ENCODE measurements around the gene INPP4B. TPM values are rescaled to one million over a fixed set of nuclear protein-coding genes. Genes with fewer than 3 reads are reported as not detected.

The INPP4B gene
- total RNA-seq, 2 donors from 2014 or later = 8.2 to 16.6 TPM

DNA sequence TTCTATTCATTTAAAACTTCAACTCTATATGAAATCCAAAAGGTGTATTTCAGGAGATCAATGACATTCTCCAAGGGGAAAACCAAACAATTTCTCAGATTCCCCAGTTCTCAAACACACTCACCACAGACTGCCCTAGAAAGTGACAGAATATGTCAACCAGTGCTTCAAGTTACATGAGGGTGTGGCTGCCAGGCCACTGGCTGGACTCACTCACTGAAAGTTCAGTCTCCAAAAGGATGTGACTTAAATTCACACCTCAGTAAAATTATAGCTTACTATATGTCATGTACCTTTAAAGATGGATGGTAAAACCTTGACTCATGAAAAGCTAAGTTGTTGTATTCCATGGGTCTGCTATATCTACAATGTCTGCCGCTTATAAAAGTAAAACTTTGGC, 7.3 kb downstream of the INPP4B start:
- ATAC-seq = no peak
- no peak for DNase-seq
- Histone ChIP-seq H3K27me3 (no peaks in the 10 kb centered on the region), H3K27ac (no peak overlapping the region), H3K36me3 (replicated peaks in 1 of 2; ENCODE audit: insufficient read depth in 1 of 2, low read depth in 2 of 2) (no peaks in the 10 kb centered on the region), H3K4me1 (no peaks in the 10 kb centered on the region), H3K9me3 (no peaks in the 10 kb centered on the region), H3K4me3 (no peak overlapping the region)
- TF ChIP-seq, protein P1, sequence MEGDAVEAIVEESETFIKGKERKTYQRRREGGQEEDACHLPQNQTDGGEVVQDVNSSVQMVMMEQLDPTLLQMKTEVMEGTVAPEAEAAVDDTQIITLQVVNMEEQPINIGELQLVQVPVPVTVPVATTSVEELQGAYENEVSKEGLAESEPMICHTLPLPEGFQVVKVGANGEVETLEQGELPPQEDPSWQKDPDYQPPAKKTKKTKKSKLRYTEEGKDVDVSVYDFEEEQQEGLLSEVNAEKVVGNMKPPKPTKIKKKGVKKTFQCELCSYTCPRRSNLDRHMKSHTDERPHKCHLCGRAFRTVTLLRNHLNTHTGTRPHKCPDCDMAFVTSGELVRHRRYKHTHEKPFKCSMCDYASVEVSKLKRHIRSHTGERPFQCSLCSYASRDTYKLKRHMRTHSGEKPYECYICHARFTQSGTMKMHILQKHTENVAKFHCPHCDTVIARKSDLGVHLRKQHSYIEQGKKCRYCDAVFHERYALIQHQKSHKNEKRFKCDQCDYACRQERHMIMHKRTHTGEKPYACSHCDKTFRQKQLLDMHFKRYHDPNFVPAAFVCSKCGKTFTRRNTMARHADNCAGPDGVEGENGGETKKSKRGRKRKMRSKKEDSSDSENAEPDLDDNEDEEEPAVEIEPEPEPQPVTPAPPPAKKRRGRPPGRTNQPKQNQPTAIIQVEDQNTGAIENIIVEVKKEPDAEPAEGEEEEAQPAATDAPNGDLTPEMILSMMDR (IDR thresholded peaks at IDR 0.05) = no peak
- TF ChIP-seq POLR2A (IDR thresholded peaks at IDR 0.05) = no peak
- intact Hi-C loops (cut with DNase I) = no loop called here
- 82 to 86% methylated on average over 1 of the region's 1 CpG for WGBS, 2 donors

DNA sequence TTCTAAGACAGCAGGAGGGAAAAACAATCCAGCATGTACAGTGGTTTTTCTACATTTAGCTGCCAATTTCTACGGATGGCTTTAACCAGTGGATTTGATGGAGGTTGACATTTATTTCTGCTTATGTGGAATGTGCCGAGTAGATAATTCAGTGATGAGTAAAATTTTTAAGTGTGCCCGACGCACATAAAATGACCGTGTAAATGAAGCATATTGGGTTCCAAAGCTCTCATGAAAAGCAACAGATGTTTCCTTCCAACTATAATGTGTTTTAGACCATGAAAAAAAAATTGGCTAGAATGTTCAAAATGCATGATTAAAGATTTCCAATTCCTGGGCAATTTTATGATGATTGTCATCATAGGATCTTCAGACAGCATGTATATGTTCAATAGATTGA, 14.1 kb downstream of the INPP4B start:
- no peak overlapping the region for H3K27ac ChIP-seq
- H3K4me3 ChIP-seq = no peak overlapping the region
- no peaks in the 10 kb centered on the region for H3K36me3 ChIP-seq (replicated peaks in 1 of 2; ENCODE audit: insufficient read depth in 1 of 2, low read depth in 2 of 2)
- TF ChIP-seq, protein P1 (IDR thresholded peaks at IDR 0.05) = no peak
- DNase-seq = no peak
- intact Hi-C loops (cut with DNase I) = no loop called here
- no peak for ATAC-seq
- no peaks in the 10 kb centered on the region for H3K4me1 ChIP-seq
- WGBS, 2 donors = 58 to 76% methylated on average over 5 of the region's 5 CpGs
- H3K27me3 ChIP-seq = no peaks in the 10 kb centered on the region
- H3K9me3 ChIP-seq = no peaks in the 10 kb centered on the region

- Histone ChIP-seq H3K27me3 (no peaks in the 10 kb centered on the region), H3K4me3 (no peak overlapping the region), H3K27ac (no peak overlapping the region), H3K4me1 (no peaks in the 10 kb centered on the region), H3K9me3 (no peaks in the 10 kb centered on the region), H3K36me3 (replicated peaks in 1 of 2; ENCODE audit: insufficient read depth in 1 of 2, low read depth in 2 of 2) (no peaks in the 10 kb centered on the region)
- DNase-seq (no peak), ATAC-seq (no peak)
- 82 to 88% methylated on average over 4 of the region's 4 CpGs for WGBS, 2 donors
- no peak for TF ChIP-seq POLR2A (IDR thresholded peaks at IDR 0.05)
- TF ChIP-seq, protein P1 (IDR thresholded peaks at IDR 0.05) = no peak
- intact Hi-C loops (cut with DNase I) = no loop called here
Observed at GRCh38 chr4:142826503-142827241, 19.4 kb downstream of the INPP4B start.

DNA sequence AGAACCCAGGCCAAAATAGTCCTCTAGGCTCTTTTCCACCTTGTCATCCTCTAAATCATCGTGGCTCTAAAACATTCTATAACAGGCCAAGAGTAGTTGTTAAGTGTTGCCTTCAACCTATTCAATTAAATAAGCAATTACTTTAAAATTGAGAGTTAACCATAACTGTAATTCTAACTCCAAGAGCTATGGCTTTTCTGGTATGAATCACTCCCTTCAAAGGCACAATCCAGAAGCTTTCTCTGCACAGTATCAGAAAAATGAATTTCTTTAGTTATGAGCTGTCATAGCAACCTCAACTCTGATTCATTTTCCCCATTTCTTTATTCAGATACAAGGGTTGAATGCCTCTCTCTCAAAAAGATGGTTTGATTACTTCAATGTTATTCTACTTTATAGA, 21.7 kb downstream of the INPP4B start:
- intact Hi-C loops (cut with DNase I) = no loop called here
- Histone ChIP-seq H3K9me3 (no peaks in the 10 kb centered on the region), H3K36me3 (replicated peaks in 1 of 2; ENCODE audit: insufficient read depth in 1 of 2, low read depth in 2 of 2) (no peaks in the 10 kb centered on the region), H3K4me1 (no peaks in the 10 kb centered on the region), H3K27ac (no peak overlapping the region), H3K27me3 (no peaks in the 10 kb centered on the region), H3K4me3 (no peak overlapping the region)
- ATAC-seq (no peak), DNase-seq (no peak)
- WGBS, 2 donors = 78 to 89% methylated on average over 1 of the region's 1 CpG
- TF ChIP-seq, protein P1 (IDR thresholded peaks at IDR 0.05) = no peak

DNA sequence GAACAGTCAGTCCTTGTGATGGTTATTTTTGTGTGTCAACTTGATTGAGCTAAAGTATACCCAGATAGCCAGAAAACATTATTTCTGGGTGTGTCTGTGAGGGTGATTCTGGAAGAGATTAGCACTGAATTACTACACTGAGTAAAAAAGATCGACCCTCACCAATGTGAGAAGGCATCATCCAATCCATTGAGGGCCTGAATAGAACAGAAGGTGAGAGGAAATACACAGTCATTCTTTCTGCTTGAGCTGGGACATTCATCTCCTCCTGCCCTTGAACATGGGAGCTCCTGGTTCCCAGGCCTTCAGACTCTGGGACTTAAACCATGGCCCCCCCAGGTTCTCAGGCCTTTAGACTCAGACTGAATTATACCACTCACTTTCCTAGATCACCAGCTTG, 22.3 kb downstream of the INPP4B start:
- Histone ChIP-seq H3K27me3 (no peaks in the 10 kb centered on the region), H3K9me3 (no peaks in the 10 kb centered on the region), H3K27ac (no peak overlapping the region), H3K4me1 (no peaks in the 10 kb centered on the region), H3K36me3 (replicated peaks in 1 of 2; ENCODE audit: insufficient read depth in 1 of 2, low read depth in 2 of 2) (no peaks in the 10 kb centered on the region), H3K4me3 (no peak overlapping the region)
- TF ChIP-seq, protein P1 (IDR thresholded peaks at IDR 0.05) = no peak
- TF ChIP-seq POLR2A (IDR thresholded peaks at IDR 0.05) = no peak
- ATAC-seq = no peak
- 90 to 100% methylated on average over 1 of the region's 1 CpG for WGBS, 2 donors
- intact Hi-C loops (cut with DNase I) = no loop called here
- no peak for DNase-seq

All from body of pancreas (tissue), 4 donors.